ENCODE measurements around the gene CES4A. TPM values are rescaled to one million over a fixed set of nuclear protein-coding genes. Genes with fewer than 3 reads are reported as not detected.

The CES4A gene
- total and polyA plus RNA-seq, 2 donors (not counting 1 experiment from before 2014, with no cell fraction given): 1.3 to 2.1 TPM

- no peak overlapping the region for H2AFZ ChIP-seq (ENCODE audit: low read length)
- DNase-seq (ENCODE audit: low read depth in 2 of 2): no peak
- H3K9ac ChIP-seq (ENCODE audit: insufficient read depth, low read length): no peak overlapping the region
- no peaks in the 10 kb centered on the region for H3K36me3 ChIP-seq (ENCODE audit: control insufficient read depth, insufficient read depth, low read length)
- H4K20me1 ChIP-seq (ENCODE audit: control insufficient read depth, extremely low read depth, insufficient read depth, low read length): no peaks in the 10 kb centered on the region
- H3K27ac ChIP-seq (ENCODE audit: insufficient read depth, low read length): no peak overlapping the region
- no peak overlapping the region for H3K4me2 ChIP-seq (ENCODE audit: extremely low read depth, insufficient read depth, low read length)
- no peak for TF ChIP-seq EZH2 (IDR thresholded peaks at IDR 0.05; ENCODE audit: low read length, missing control alignments)
- H3K79me2 ChIP-seq (ENCODE audit: control insufficient read depth, insufficient read depth, low read length): peaks cover 59% of the 10 kb centered on the region
- H3K9me3 ChIP-seq (ENCODE audit: control insufficient read depth, insufficient read depth, low read depth, low read length): no peaks in the 10 kb centered on the region
- H3K4me1 ChIP-seq (ENCODE audit: control insufficient read depth, extremely low read depth, insufficient read depth, low read length): peaks cover 10% of the 10 kb centered on the region
- H3K27me3 ChIP-seq (ENCODE audit: control insufficient read depth, insufficient read depth, low read length): no peaks in the 10 kb centered on the region
- no peak overlapping the region for H3K4me3 ChIP-seq (replicated peaks in 1 of 4; ENCODE audit: control extremely low read depth in 1 of 4, insufficient read depth in 1 of 4, low read depth in 3 of 4, low read length in 4 of 4)
These were observed 65.5 kb downstream of the CES4A start for GRCh38 chr16:67053767-67054334.

- Histone ChIP-seq H3K27me3 (ENCODE audit: control insufficient read depth, insufficient read depth, low read length) (no peaks in the 10 kb centered on the region), H4K20me1 (ENCODE audit: control insufficient read depth, extremely low read depth, insufficient read depth, low read length) (no peaks in the 10 kb centered on the region), H3K9me3 (ENCODE audit: control insufficient read depth, insufficient read depth, low read depth, low read length) (no peaks in the 10 kb centered on the region), H3K4me1 (ENCODE audit: control insufficient read depth, extremely low read depth, insufficient read depth, low read length) (peaks cover 10% of the 10 kb centered on the region), H3K9ac (ENCODE audit: insufficient read depth, low read length) (no peak overlapping the region), H3K27ac (ENCODE audit: insufficient read depth, low read length) (peak overlapping the region; percentile 30), H3K4me2 (ENCODE audit: extremely low read depth, insufficient read depth, low read length) (no peak overlapping the region), H2AFZ (ENCODE audit: low read length) (no peak overlapping the region), H3K4me3 (replicated peaks in 1 of 4; ENCODE audit: control extremely low read depth in 1 of 4, insufficient read depth in 1 of 4, low read depth in 3 of 4, low read length in 4 of 4) (no peak overlapping the region), H3K79me2 (ENCODE audit: control insufficient read depth, insufficient read depth, low read length) (peaks cover 61% of the 10 kb centered on the region), H3K36me3 (ENCODE audit: control insufficient read depth, insufficient read depth, low read length) (no peaks in the 10 kb centered on the region)
- TF ChIP-seq EZH2 (IDR thresholded peaks at IDR 0.05; ENCODE audit: low read length, missing control alignments): no peak
- TF ChIP-seq CTCF (conservative IDR thresholded peaks at IDR 0.05 in 1 of 2, IDR thresholded peaks at IDR 0.05 in 1 of 2; ENCODE audit: low read depth in 1 of 2, low read length in 2 of 2): no peak
- peak in 1 of 2 donors; percentile 18 for DNase-seq (ENCODE audit: low read depth in 2 of 2)
These were observed 66.5 kb downstream of the CES4A start for GRCh38 chr16:67054901-67055300.

GRCh38 chr16:67055712-67056487 lies 67.5 kb downstream of the CES4A start:
- Histone ChIP-seq H3K79me2 (ENCODE audit: control insufficient read depth, insufficient read depth, low read length) (peaks cover 61% of the 10 kb centered on the region), H3K4me3 (replicated peaks in 1 of 4; ENCODE audit: control extremely low read depth in 1 of 4, insufficient read depth in 1 of 4, low read depth in 3 of 4, low read length in 4 of 4) (no peak overlapping the region), H3K4me2 (ENCODE audit: extremely low read depth, insufficient read depth, low read length) (peak overlapping the region; percentile 69), H3K27me3 (ENCODE audit: control insufficient read depth, insufficient read depth, low read length) (no peaks in the 10 kb centered on the region), H4K20me1 (ENCODE audit: control insufficient read depth, extremely low read depth, insufficient read depth, low read length) (no peaks in the 10 kb centered on the region), H2AFZ (ENCODE audit: low read length) (no peak overlapping the region), H3K36me3 (ENCODE audit: control insufficient read depth, insufficient read depth, low read length) (no peaks in the 10 kb centered on the region), H3K27ac (ENCODE audit: insufficient read depth, low read length) (peak overlapping the region; percentile 45), H3K4me1 (ENCODE audit: control insufficient read depth, extremely low read depth, insufficient read depth, low read length) (peaks cover 5% of the 10 kb centered on the region), H3K9me3 (ENCODE audit: control insufficient read depth, insufficient read depth, low read depth, low read length) (no peaks in the 10 kb centered on the region), H3K9ac (ENCODE audit: insufficient read depth, low read length) (no peak overlapping the region)
- DNase-seq (ENCODE audit: low read depth in 2 of 2): peak; percentile 89 to 98
- TF ChIP-seq EZH2 (IDR thresholded peaks at IDR 0.05; ENCODE audit: low read length, missing control alignments) (no peak), CTCF (conservative IDR thresholded peaks at IDR 0.05 in 1 of 2, IDR thresholded peaks at IDR 0.05 in 1 of 2; ENCODE audit: low read depth in 1 of 2, low read length in 2 of 2) (no peak)

Other genes with a start within 250 kb of the CES4A start
- gene DYNC1LI2, start 237.0 kb upstream of the CES4A start, total RNA-seq: 115 and 173 TPM in 2 replicates
- 78.5 and 83.3 TPM in 2 replicates for gene DYNC1LI2, start 237.0 kb upstream of the CES4A start, polyA plus RNA-seq
- under 0.01 and 0.17 TPM in 2 replicates for gene TERB1, start 187.0 kb upstream of the CES4A start, total RNA-seq
- not detected in 2 replicates for gene TERB1, start 187.0 kb upstream of the CES4A start, polyA plus RNA-seq
- gene NAE1, start 157.6 kb upstream of the CES4A start, total RNA-seq: 47.4 and 52.6 TPM in 2 replicates
- 59.7 TPM in 2 replicates for gene NAE1, start 157.6 kb upstream of the CES4A start, polyA plus RNA-seq
- not detected in 2 replicates for gene CA7, start 144.2 kb upstream of the CES4A start, total RNA-seq
- not detected in 2 replicates for gene CA7, start 144.2 kb upstream of the CES4A start, polyA plus RNA-seq
- 7.7 and 11.6 TPM in 2 replicates for gene PDP2, start 108.1 kb upstream of the CES4A start, total RNA-seq
- 10.6 and 10.9 TPM in 2 replicates for gene PDP2, start 108.1 kb upstream of the CES4A start, polyA plus RNA-seq
- not detected in 2 replicates for gene CDH16, start 69.7 kb upstream of the CES4A start, total RNA-seq
- not detected in 2 replicates for gene CDH16, start 69.7 kb upstream of the CES4A start, polyA plus RNA-seq
- gene RRAD, start 63.1 kb upstream of the CES4A start, total RNA-seq: 41.1 and 83.7 TPM in 2 replicates
- 7.8 and 11.6 TPM in 2 replicates for gene RRAD, start 63.1 kb upstream of the CES4A start, polyA plus RNA-seq
- gene CIAO2B, start 54.2 kb upstream of the CES4A start, total RNA-seq: 188 and 217 TPM in 2 replicates
- gene CIAO2B, start 54.2 kb upstream of the CES4A start, polyA plus RNA-seq: 115 and 138 TPM in 2 replicates
- 38.0 and 47.6 TPM in 2 replicates for gene CES2, start 53.1 kb upstream of the CES4A start, total RNA-seq
- gene CES2, start 53.1 kb upstream of the CES4A start, polyA plus RNA-seq: 22.9 and 26.9 TPM in 2 replicates
- gene CES3, start 27.3 kb upstream of the CES4A start, total RNA-seq: 0.77 and 1.3 TPM in 2 replicates
- 0.01 and 0.07 TPM in 2 replicates for gene CES3, start 27.3 kb upstream of the CES4A start, polyA plus RNA-seq
- gene CBFB, start 40.6 kb downstream of the CES4A start, total RNA-seq: 51.7 and 63.7 TPM in 2 replicates
- gene CBFB, start 40.6 kb downstream of the CES4A start, polyA plus RNA-seq: 64.1 and 100 TPM in 2 replicates
- gene PHAF1, start 121.4 kb downstream of the CES4A start, total RNA-seq: 15.2 and 18.3 TPM in 2 replicates
- 21.5 and 23.0 TPM in 2 replicates for gene PHAF1, start 121.4 kb downstream of the CES4A start, polyA plus RNA-seq
- gene B3GNT9, start 162.4 kb downstream of the CES4A start, total RNA-seq: 29.3 and 34.7 TPM in 2 replicates
- gene B3GNT9, start 162.4 kb downstream of the CES4A start, polyA plus RNA-seq: 23.2 and 29.6 TPM in 2 replicates
- 18.0 and 20.8 TPM in 2 replicates for gene TRADD, start 171.3 kb downstream of the CES4A start, total RNA-seq
- gene TRADD, start 171.3 kb downstream of the CES4A start, polyA plus RNA-seq: 5.8 and 7.6 TPM in 2 replicates
- 9.8 and 10.4 TPM in 2 replicates for gene FBXL8, start 171.4 kb downstream of the CES4A start, total RNA-seq
- 2.4 and 4.0 TPM in 2 replicates for gene FBXL8, start 171.4 kb downstream of the CES4A start, polyA plus RNA-seq
- gene HSF4, start 176.2 kb downstream of the CES4A start, total RNA-seq: 25.8 and 31.3 TPM in 2 replicates
- gene HSF4, start 176.2 kb downstream of the CES4A start, polyA plus RNA-seq: 1.9 and 6.4 TPM in 2 replicates
- gene NOL3, start 181.9 kb downstream of the CES4A start, total RNA-seq: 12.8 and 23.3 TPM in 2 replicates
- gene NOL3, start 181.9 kb downstream of the CES4A start, polyA plus RNA-seq: 6.2 and 8.0 TPM in 2 replicates
- 21.8 and 28.4 TPM in 2 replicates for gene MATCAP1, start 195.4 kb downstream of the CES4A start, total RNA-seq
- gene MATCAP1, start 195.4 kb downstream of the CES4A start, polyA plus RNA-seq: 12.7 and 16.6 TPM in 2 replicates
- gene EXOC3L1, start 201.5 kb downstream of the CES4A start, total RNA-seq: 0.26 and 0.33 TPM in 2 replicates
- gene EXOC3L1, start 201.5 kb downstream of the CES4A start, polyA plus RNA-seq: 0.09 TPM in 1 of 2 replicates, not detected in the other
- gene E2F4, start 203.6 kb downstream of the CES4A start, total RNA-seq: 42.4 and 48.3 TPM in 2 replicates
- gene E2F4, start 203.6 kb downstream of the CES4A start, polyA plus RNA-seq: 59.9 and 70.4 TPM in 2 replicates
- gene ELMO3, start 210.5 kb downstream of the CES4A start, total RNA-seq: 0.26 and 0.33 TPM in 2 replicates
- gene ELMO3, start 210.5 kb downstream of the CES4A start, polyA plus RNA-seq: 0.36 and 0.42 TPM in 2 replicates
- gene TMEM208, start 238.5 kb downstream of the CES4A start, total RNA-seq: 25.7 and 26.3 TPM in 2 replicates
- gene TMEM208, start 238.5 kb downstream of the CES4A start, polyA plus RNA-seq: 43.2 and 53.5 TPM in 2 replicates

All from fibroblast of lung (primary cell).